ENCODE data around the gene MEF2C.

MEF2C gene

GRCh38 chr5:88887342-88887741 is 4.4 kb upstream of the MEF2C start:
- no peak for DNase-seq

- no peak for DNase-seq
Observed at GRCh38 chr5:88886746-88887341, 3.9 kb upstream of the MEF2C start.

- DNase-seq = no peak
Observed at GRCh38 chr5:88886252-88886651, 3.3 kb upstream of the MEF2C start.

DNA sequence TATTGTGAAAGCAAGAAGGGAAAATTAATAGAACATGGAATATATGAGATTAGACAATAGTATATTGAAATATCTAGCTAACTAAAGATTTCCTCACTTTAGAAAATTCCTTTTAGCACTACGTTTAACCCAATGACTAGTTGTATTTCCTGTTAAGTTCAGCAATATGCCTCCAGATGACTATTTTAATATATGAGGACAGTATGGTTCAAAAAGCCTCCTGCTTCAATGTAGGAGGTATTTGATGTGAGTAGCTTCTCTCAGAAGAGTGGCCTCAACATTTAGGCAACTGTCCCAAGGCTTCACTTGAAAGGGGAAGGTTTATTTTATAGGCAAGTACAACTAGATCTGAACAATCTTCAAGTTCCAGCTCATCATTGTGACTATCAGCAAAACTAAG is 2.0 kb upstream of the MEF2C start:
- DNase-seq = no peak

- DNase-seq = no peak
Observed at GRCh38 chr5:88884608-88884877, 1.6 kb upstream of the MEF2C start.

GRCh38 chr5:88883836-88884607 is 1.0 kb upstream of the MEF2C start:
- peak in 1 of 2 donors; percentile 40 for DNase-seq

GRCh38 chr5:88882276-88883038 is 527 bp downstream of the MEF2C start:
- DNase-seq = no peak

DNA sequence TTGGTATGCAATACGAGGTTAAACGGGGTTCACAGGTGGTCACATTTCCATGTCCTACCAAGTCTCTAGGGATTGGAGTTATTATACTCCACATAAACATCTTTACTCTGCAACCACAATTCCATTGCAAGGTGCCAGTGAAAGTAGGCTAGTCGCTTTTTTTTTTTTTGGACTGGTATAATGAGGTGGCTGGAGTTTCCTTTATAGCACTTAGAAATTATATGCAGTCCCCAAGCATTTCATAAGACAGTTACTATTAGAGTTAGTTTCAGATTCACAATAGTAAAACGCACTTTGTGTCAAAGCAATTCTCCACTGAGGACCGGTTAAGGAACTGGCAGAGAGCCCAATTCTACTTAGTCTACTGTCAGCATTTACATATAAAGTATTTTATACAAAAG is 1.4 kb downstream of the MEF2C start:
- no peak for DNase-seq

- no peak for DNase-seq
Observed at GRCh38 chr5:88880201-88880600, 2.8 kb downstream of the MEF2C start.

- DNase-seq = no peak
Observed at GRCh38 chr5:88879724-88880123, 3.3 kb downstream of the MEF2C start.

DNA sequence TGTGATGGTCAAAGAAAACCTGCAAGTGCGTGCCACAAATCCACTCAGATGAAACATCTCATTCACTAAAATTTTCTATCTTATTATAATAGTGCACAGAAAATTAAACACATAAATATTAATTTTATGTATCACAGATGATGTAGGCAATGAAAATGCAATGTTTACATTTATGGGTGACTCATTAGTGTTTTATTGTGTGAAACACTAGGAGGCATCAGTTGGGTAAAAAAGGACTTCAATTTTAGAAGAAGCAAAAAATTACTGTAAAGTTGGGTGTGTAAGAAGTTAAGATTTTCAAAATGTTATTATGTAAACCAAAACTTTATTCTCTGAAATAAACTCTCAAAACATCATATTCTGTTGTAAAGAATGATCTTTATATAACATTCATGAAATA is 4.0 kb downstream of the MEF2C start:
- no peak for DNase-seq

DNA sequence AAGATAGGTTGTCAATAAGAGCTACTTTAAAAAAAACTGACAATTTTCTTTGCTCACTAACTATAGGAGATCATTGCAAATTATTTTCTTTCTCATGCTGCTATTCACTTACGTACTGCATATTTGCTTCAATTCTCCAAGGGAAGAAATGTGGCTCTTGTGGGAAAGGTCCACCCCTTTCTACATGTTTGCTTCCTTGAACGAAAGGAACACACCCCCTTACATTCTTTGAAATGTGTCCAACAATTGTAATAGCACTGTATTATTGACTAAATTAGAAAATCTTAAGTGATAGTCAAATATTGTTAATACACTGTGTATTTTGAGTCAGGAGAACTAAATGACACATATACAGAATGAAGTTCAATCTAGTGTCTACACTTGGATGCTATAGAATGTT is 5.2 kb downstream of the MEF2C start:
- DNase-seq = no peak

GRCh38 chr5:88876714-88877113 is 6.3 kb downstream of the MEF2C start:
- DNase-seq = no peak

DNA sequence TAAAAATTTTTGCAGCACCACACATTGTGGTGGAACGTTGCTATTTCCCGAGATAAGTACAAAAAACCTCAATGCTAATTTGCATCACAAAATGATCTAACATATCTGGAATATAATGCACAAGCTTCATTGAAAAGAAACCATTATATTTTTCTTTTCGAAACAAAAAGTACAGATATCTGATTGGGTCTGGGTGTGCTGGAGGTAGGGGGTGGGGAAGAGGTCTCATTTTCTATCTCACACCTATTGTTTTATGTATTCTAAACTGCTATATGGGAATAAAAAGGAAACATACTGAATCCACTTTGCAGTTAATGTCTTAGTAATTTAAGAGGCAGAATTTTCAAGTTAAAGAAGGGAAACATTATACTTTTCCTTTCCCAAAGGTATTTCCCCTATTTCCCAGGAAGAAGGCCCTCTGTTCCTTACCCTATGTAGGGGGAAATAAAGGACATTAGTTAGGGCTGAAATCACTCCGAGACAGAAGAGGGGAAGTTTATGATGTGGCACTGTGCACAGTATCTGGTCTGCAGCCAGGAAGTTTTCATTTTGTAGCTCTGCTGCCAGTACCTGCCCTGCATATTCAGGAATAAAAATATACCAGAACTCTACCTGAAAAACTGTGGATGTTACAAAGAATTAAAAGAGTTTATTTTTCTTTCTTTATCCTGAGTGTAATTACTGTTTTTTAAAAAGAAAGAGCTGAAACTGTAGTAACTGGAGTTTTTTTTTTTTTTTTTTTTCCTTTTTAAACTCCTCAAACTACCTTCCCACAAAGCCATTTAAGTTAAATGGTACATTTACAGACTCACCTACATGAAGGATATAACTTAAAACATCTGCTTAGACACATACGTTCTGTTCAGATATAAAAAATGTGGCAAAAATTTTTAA is 7.4 kb downstream of the MEF2C start:
- DNase-seq = no peak

DNA sequence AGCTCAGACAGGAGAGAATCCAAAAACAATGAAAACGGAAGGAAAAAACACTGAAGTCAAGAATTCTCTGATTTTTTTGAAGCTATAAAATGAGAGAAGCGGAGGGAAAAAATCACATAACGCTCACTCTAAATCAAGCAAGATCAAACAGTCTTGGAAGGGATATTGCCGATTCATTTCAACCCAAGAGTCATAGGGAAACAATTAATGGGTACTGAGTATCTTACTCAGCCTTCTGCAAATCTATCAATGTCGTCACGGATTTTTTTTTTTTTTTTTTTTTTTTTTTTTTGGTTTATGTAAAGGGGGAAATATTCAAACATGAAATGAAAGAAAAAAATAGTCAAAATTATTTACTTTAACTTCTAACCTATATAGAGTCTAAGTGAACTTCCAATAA is 9.5 kb downstream of the MEF2C start:
- DNase-seq = no peak

DNA sequence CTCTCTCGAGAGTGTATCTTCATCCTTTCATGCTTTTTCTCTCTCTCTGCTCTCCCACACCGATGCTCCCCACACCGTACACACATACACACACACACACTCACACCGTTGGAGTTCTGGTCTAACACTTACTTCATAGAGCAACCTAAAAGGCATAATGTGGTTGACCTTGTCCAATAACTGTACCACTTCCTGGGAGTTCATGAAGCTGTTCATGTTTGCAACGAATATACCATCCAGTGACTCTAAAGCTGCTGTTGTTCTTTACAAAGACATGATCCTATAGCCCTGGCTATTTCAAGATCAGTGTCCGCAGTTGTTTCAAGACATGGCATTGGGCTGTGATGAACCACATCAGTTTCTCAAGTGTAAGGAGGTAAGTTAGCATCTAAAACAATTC is 10.0 kb downstream of the MEF2C start:
- DNase-seq = no peak

DNA sequence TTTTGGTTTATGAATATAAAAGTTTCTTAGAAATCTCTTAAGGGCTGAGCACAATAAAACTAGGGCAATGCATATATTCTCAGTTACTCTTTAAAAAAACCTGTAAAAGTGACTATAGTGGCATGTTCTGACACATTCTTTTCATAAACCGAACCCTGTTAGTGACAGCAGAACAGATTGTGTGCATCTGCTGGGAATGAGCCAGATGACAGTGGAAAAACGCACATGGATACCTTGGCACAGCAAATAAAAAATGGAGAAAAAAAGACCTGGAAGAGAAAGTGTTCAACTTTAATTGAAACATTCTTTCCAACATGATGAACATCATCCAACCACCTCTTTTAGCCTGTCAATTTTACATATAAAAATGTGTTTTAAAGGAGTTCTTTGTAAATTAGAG is 12.7 kb downstream of the MEF2C start:
- DNase-seq = no peak

DNA sequence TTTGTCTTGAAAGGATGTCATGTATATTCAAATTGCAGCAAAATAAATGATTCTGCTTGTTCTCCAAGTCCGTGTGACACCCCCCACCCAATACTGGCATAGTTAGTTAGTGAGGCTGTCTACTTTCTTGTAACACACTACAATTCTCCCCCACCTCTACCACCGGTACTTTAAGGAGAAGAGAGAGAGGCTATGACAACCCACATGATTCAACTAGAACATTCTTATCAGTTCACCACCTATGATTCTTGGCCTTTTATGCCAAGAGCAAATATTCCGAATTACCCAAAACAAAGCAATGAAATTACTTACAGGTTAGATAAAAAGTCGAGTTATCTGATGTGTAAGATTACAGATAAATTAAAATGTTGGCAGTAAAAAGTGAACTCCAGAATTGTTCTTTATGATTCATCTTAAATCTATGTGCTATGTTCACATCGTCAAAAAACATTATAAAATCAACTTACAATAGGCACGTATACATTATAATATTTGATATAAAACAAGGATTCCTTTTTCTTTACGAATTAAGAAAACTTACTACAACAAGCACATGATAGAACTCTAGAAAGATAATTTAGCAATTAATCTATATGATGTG is 14.4 kb downstream of the MEF2C start:
- DNase-seq = no peak

DNA sequence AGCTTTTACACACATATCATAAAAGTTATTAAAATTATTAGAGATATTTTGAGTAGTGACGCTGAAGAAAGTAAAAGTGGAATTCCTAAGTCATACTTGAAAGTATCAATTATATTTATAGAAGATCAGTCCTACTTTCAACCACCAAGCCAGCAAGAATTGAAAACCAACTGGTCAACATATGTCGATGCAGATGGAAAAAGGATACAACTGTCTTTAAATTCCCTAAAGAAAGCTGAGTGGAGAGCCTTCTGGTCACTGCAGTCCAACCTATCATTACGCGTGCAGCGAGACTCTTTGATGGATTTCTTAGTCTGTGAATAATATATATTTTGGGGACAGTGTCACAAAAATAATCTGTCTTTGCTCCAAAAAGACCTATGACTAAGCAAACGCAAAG is 15.3 kb downstream of the MEF2C start:
- DNase-seq = no peak

GRCh38 chr5:88863523-88863922 is 19.5 kb downstream of the MEF2C start:
- DNase-seq = no peak

DNA sequence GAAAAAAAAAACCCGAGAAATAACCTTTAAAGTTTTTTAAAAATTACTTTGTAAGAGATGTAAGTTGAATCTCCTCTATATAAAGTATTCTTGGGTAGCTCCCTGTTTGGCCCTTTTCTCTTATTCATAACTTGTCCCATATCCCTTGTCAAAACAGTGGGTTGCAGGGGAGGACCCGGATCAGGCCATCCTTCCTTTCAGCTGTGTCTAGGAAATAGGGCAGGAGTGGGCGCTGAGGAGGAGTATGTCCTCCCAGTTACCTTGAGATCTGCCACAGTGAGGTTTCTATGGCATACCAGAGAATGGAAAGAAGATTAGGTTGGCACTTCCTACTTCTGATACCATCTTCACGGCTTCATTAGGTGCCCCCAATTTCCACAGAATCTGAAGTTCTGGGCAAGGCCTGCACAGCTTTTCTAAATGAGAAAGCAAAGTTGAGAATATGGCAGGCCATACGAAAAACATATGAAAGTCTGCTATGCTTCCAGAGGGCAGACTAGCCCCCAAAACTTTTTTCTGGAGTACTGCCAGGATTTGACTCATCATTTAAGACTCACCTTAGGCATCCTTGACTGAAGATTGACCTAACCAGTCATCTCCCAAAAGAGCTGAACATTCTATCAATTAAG is 20.3 kb downstream of the MEF2C start:
- no peak for DNase-seq

DNA sequence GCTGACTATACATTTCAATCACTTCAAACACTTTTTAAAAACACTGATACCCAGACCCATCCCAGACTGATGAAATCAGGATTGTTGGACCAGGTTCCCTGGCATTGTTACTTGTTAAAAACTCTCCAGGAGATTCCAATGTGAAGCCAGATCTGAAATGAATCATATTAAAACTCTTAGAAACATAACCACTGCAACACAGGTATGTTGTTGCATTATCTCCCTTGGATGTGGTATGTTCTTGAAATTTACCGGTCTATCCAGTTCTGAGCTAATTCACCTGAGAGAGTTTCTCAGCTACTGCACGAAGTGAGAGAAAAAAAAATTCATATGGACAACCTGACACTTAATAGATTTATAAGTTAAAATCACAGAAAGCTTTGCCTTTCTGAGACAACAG is 21.8 kb downstream of the MEF2C start:
- no peak for DNase-seq

Measured in CD4-positive, alpha-beta T cell treated with Interleukin-4 for 1 hour (primary cell).